Measurements from ENCODE around the gene PCGF3. TPM values are rescaled to one million over a fixed set of nuclear protein-coding genes. Genes with fewer than 3 reads are reported as not detected.
"Not testable (repeated sequence)": the region's sequence is repeated elsewhere in the genome, so short reads cannot be mapped to it uniquely, and the experiment has no call there.

Gene PCGF3
- total and polyA plus RNA-seq, 2 experiments from 2014 or later, result 21.0 to 26.0 TPM

DNA sequence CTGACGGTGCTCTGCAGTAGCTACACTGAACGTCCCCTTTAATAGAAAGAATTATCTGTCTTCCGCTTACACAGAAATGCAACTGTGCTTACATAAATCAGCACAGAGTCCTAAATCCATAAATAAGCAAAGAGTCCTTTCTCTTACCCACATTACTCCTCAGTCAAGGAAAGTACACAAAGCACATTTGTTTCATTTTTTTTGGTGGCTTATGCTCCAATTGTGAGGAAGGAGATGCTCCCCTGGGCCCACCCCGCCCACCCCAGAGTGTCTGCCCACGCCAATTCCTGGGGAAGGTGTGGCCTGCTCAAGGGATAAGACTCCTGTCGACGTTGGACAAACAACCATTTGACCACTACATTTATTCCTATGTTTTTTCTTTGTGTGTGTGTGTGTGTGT, 66.5 kb downstream of the PCGF3 start:
- no peak for DNase-seq
- H3K27me3 ChIP-seq (replicated peaks; ENCODE audit: insufficient read depth), result no peaks in the 10 kb centered on the region
- H3K4me3 ChIP-seq, result no peak overlapping the region
- in situ Hi-C loops (cut with MboI), result no loop called here
- no peak overlapping the region for H3K4me2 ChIP-seq (ENCODE audit: unreplicated experiment)
- TF ChIP-seq EZH2 (IDR thresholded peaks at IDR 0.05; ENCODE audit: insufficient read depth, poor library complexity, severe bottlenecking) (no peak), EZH2phosphoT487 (IDR thresholded peaks at IDR 0.05; ENCODE audit: insufficient read depth, low read depth) (no peak)
- 0 out of 2 replicates have a peak, but pooled peaks cover 2% of the 10 kb centered on the region for H3K4me1 ChIP-seq (ENCODE audit: insufficient read depth)
- peaks cover 3% of the 10 kb centered on the region for H4K20me1 ChIP-seq (ENCODE audit: insufficient read depth)
- no peaks in the 10 kb centered on the region for H3K9me3 ChIP-seq (ENCODE audit: low read depth)
- H3K36me3 ChIP-seq (ENCODE audit: low read depth), result peaks cover 29% of the 10 kb centered on the region
- peaks cover 98% of the 10 kb centered on the region for H3K79me2 ChIP-seq (ENCODE audit: insufficient read depth)
- peaks cover 51% of the 10 kb centered on the region for H3F3A ChIP-seq (ENCODE audit: insufficient read depth)
- no peak overlapping the region for H2AFZ ChIP-seq
- H3K9me2 ChIP-seq (ENCODE audit: insufficient read depth), result no peaks in the 10 kb centered on the region
- H3K9ac ChIP-seq, result no peak overlapping the region
- H3K27ac ChIP-seq, result no peak overlapping the region
- 54 to 65% methylated on average over 7 of the region's 7 CpGs for WGBS, 2 experiments (ENCODE audit: low coverage in 1 of 2, low lambda C conversion rate in 2 of 2, missing lambda C conversion rate in 2 of 2)

DNA sequence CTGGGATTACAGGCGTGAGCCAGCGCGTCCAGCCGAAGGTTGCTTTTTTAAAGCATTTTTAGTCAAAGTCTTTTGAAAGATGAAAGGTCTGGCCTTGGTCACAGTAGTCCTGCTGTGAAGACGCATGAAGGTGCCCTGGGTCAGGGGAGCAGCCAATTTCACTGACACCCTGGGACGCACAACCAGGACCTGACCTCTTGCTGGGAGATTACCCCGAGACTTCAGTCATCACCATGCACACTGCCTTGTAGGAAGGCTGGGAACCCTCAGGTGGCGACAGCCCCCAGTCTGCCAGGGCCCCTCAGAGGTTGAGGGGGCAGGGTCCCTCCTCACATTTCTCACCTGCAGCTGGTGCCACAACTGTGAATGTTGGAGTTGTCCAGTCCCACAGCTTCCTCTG, 67.1 kb downstream of the PCGF3 start:
- Histone ChIP-seq H2AFZ (no peak overlapping the region), H3K4me1 (ENCODE audit: insufficient read depth) (0 out of 2 replicates have a peak, but pooled peaks cover 2% of the 10 kb centered on the region), H3K9me3 (ENCODE audit: low read depth) (no peaks in the 10 kb centered on the region), H3K9me2 (ENCODE audit: insufficient read depth) (no peaks in the 10 kb centered on the region), H3F3A (ENCODE audit: insufficient read depth) (peaks cover 51% of the 10 kb centered on the region), H3K79me2 (ENCODE audit: insufficient read depth) (peaks cover 98% of the 10 kb centered on the region), H4K20me1 (ENCODE audit: insufficient read depth) (no peaks in the 10 kb centered on the region; the same call in none of the 2 replicates), H3K9ac (no peak overlapping the region), H3K27ac (no peak overlapping the region), H3K36me3 (ENCODE audit: low read depth) (peaks cover 30% of the 10 kb centered on the region), H3K27me3 (replicated peaks; ENCODE audit: insufficient read depth) (no peaks in the 10 kb centered on the region), H3K4me3 (no peak overlapping the region), H3K4me2 (ENCODE audit: unreplicated experiment) (no peak overlapping the region)
- 87 to 92% methylated on average over 6 to 8 of the region's 8 CpGs for WGBS, 2 experiments (ENCODE audit: low coverage in 1 of 2, low lambda C conversion rate in 2 of 2, missing lambda C conversion rate in 2 of 2)
- no peak for DNase-seq
- in situ Hi-C loops (cut with MboI), result no loop called here
- TF ChIP-seq EZH2phosphoT487 (IDR thresholded peaks at IDR 0.05; ENCODE audit: insufficient read depth, low read depth), result no peak
- TF ChIP-seq EZH2 (IDR thresholded peaks at IDR 0.05; ENCODE audit: insufficient read depth, poor library complexity, severe bottlenecking), result no peak

DNA sequence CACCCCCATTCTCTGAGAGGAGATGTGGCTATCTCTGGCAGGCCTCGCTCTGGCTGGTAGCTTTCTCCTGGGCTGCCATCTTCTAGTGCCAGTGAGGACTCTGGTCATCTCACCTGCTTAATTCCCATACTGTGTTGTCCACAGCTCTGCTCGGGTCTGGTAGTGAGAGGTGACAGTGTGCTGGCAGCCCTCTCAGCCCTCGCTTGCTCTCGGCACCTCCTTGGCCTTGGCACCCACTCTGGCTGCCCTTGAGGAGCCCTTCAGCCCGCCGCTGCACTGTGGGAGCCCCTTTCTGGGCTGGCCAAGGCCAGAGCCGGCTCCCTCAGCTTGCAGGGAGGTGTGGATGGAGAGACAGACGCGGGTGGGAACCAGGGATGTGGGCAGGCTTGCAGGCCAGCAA, 67.6 kb downstream of the PCGF3 start:
- H2AFZ ChIP-seq, result no peak overlapping the region
- in situ Hi-C loops (cut with MboI), result no loop called here
- no peak for DNase-seq
- peaks cover 98% of the 10 kb centered on the region for H3K79me2 ChIP-seq (ENCODE audit: insufficient read depth)
- H3K27me3 ChIP-seq (replicated peaks; ENCODE audit: insufficient read depth), result no peaks in the 10 kb centered on the region
- H3K36me3 ChIP-seq (ENCODE audit: low read depth), result peaks cover 30% of the 10 kb centered on the region
- no peaks in the 10 kb centered on the region for H3K9me2 ChIP-seq (ENCODE audit: insufficient read depth)
- H3K4me1 ChIP-seq (ENCODE audit: insufficient read depth), result 0 out of 2 replicates have a peak, but pooled peaks cover 2% of the 10 kb centered on the region
- 95 to 96% methylated on average over 9 of the region's 9 CpGs for WGBS, 2 experiments (ENCODE audit: low coverage in 1 of 2, low lambda C conversion rate in 2 of 2, missing lambda C conversion rate in 2 of 2)
- H4K20me1 ChIP-seq (ENCODE audit: insufficient read depth), result no peaks in the 10 kb centered on the region; the same call in none of the 2 replicates
- H3F3A ChIP-seq (ENCODE audit: insufficient read depth), result peaks cover 51% of the 10 kb centered on the region
- H3K27ac ChIP-seq, result no peak overlapping the region
- H3K9me3 ChIP-seq (ENCODE audit: low read depth), result no peaks in the 10 kb centered on the region
- no peak overlapping the region for H3K9ac ChIP-seq
- no peak for TF ChIP-seq EZH2 (IDR thresholded peaks at IDR 0.05; ENCODE audit: insufficient read depth, poor library complexity, severe bottlenecking)
- no peak for TF ChIP-seq EZH2phosphoT487 (IDR thresholded peaks at IDR 0.05; ENCODE audit: insufficient read depth, low read depth)
- no peak overlapping the region for H3K4me2 ChIP-seq (ENCODE audit: unreplicated experiment)
- no peak overlapping the region for H3K4me3 ChIP-seq

DNA sequence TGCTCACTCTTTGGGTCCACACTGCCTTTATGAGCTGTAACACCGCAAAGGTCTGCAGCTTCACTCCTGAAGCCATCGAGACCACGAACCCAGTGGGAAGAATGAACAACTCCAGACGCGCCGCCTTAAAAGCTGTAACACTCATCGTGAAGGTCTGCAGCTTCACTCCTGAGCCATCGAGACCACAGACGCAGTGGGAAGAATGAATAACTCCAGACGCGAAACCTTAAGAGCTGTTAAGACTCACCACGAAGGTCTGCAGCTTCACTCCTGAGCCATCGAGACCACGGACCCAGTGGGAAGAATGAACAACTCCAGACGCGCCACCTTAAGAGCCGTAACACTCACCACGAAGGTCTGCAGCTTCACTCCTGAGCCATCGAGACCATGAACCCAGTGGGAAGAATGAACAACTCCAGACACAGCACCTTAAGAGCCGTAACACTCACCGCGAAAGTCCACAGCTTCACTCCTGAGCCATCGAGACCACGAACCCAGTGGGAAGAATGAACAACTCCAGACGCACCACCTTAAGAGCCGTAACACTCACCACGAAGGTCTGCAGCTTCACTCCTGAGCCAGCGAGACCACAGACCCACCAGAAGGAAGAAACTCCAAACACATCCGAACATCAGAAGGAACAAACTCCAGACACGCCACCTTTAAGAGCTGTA, 68.9 kb downstream of the PCGF3 start:
- H3K9me2 ChIP-seq (ENCODE audit: insufficient read depth); H3K9me3 ChIP-seq (ENCODE audit: low read depth); H3K4me3 ChIP-seq; H4K20me1 ChIP-seq (ENCODE audit: insufficient read depth); in situ Hi-C loops (cut with MboI); H3K27ac ChIP-seq; DNase-seq; H3K27me3 ChIP-seq (replicated peaks; ENCODE audit: insufficient read depth); H3K9ac ChIP-seq; H3K4me1 ChIP-seq (ENCODE audit: insufficient read depth); H2AFZ ChIP-seq; H3K4me2 ChIP-seq (ENCODE audit: unreplicated experiment): not testable (repeated sequence)
- WGBS, 2 experiments (ENCODE audit: low coverage in 1 of 2, low lambda C conversion rate in 2 of 2, missing lambda C conversion rate in 2 of 2), result 94 to 95% methylated on average over 30 of the region's 30 CpGs
- Histone ChIP-seq H3K79me2 (ENCODE audit: insufficient read depth) (peaks cover 98% of the 10 kb centered on the region), H3K36me3 (ENCODE audit: low read depth) (peaks cover 40% of the 10 kb centered on the region), H3F3A (ENCODE audit: insufficient read depth) (peaks cover 44% of the 10 kb centered on the region; the same call in 1 of the 2 replicates)

DNA sequence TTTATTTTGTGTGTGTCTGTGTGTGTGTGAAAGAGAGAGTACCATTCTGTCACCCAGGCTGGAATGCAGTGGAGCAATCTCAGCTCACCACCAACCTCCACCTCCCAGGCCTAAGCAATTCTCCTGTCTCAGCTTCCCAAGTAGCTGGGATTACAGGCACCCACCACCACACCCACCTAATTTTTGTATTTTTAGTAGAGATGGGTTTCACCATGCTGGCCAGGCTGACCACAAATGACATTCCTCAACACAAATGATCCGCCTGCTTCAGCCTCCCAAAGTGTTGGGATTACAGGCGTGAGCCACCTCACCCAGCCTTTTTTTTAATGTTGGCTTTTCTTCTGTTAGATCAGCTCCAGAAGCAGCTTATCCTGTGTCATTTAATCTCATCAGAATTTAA, 69.9 kb downstream of the PCGF3 start:
- H3K9me3 ChIP-seq (ENCODE audit: low read depth); H3K9me2 ChIP-seq (ENCODE audit: insufficient read depth); H3K27me3 ChIP-seq (replicated peaks; ENCODE audit: insufficient read depth); H4K20me1 ChIP-seq (ENCODE audit: insufficient read depth); in situ Hi-C loops (cut with MboI); H3K4me3 ChIP-seq; H2AFZ ChIP-seq; H3K4me2 ChIP-seq (ENCODE audit: unreplicated experiment); H3K9ac ChIP-seq; DNase-seq: not testable (repeated sequence)
- 0 out of 2 replicates have a peak overlapping the region, but pooled peaks have one; percentile 5 for H3K27ac ChIP-seq
- H3F3A ChIP-seq (ENCODE audit: insufficient read depth), result peaks cover 34% of the 10 kb centered on the region; the same call in 1 of the 2 replicates
- whole genome bisulfite sequencing, 2 experiments (ENCODE audit: low coverage in 1 of 2, low lambda C conversion rate in 2 of 2, missing lambda C conversion rate in 2 of 2), result 85 to 96% methylated on average over 2 of the region's 2 CpGs
- peaks cover 35% of the 10 kb centered on the region for H3K36me3 ChIP-seq (ENCODE audit: low read depth)
- H3K79me2 ChIP-seq (ENCODE audit: insufficient read depth), result peaks cover 98% of the 10 kb centered on the region
- H3K4me1 ChIP-seq (ENCODE audit: insufficient read depth), result peaks cover 12% of the 10 kb centered on the region

Data from GM23248 (cell line).